WTC11 (cell line): ENCODE data around the gene DRC3.

Experiments used
- ATF2 ChIP-seq: sonication (generic); formaldehyde crosslinking; IDR thresholded peaks from 2 replicates; pipeline ENCODE4 v1.8.1; 2022; ENCODE audit warnings: low read depth, missing genetic modification reagents, borderline replicate concordance
- CTCF ChIP-seq: fragments of 200-600 bp; IDR thresholded peaks from 2 replicates; pipeline ENCODE4 v1.8.0; 2022; ENCODE audit warnings: antibody characterized with exemption
- FOXP1 ChIP-seq: sonication (generic); formaldehyde crosslinking; IDR thresholded peaks from 2 replicates; pipeline ENCODE4 v1.8.0; 2022; ENCODE audit warnings: missing genetic modification reagents, mild to moderate bottlenecking, moderate library complexity, borderline replicate concordance
- JUN ChIP-seq: sonication (generic); formaldehyde crosslinking; IDR thresholded peaks from 2 replicates; pipeline ENCODE4 v1.8.0; 2023; ENCODE audit warnings: mild to moderate bottlenecking, missing genetic modification reagents
- KAT7 ChIP-seq: sonication (generic); formaldehyde crosslinking; IDR thresholded peaks from 2 replicates; pipeline ENCODE4 v1.8.1; 2023; ENCODE audit warnings: missing genetic modification reagents, mild to moderate bottlenecking, borderline replicate concordance
- MYBL2 ChIP-seq: sonication (generic); formaldehyde crosslinking; IDR thresholded peaks from 2 replicates; pipeline ENCODE4 v1.8.1; 2023; ENCODE audit warnings: mild to moderate bottlenecking, moderate library complexity, missing genetic modification reagents
- ZNF671 ChIP-seq: fragments of 250-450 bp; sonication (Bioruptor Pico); IDR thresholded peaks from 2 replicates; pipeline ENCODE4 v1.8.0; 2021; ENCODE audit warnings: mild to moderate bottlenecking

GRCh38 chr17:17947966-17948365 lies 24.7 kb upstream of the DRC3 start:
- TF ChIP-seq CTCF, result no peak
- TF ChIP-seq JUN (CRISPR knock-in tag), result no peak
- no peak for TF ChIP-seq ZNF671 (CRISPR knock-in tag)
- TF ChIP-seq ATF2 (CRISPR knock-in tag), result no peak
- TF ChIP-seq MYBL2 (CRISPR knock-in tag), result no peak
- no peak for TF ChIP-seq FOXP1 (CRISPR knock-in tag)
- TF ChIP-seq KAT7 (CRISPR knock-in tag), result no peak
